ENCODE results near the gene HAUS2. TPM values are rescaled to one million over a fixed set of nuclear protein-coding genes. Genes with fewer than 3 reads are reported as not detected.

HAUS2 gene
- total RNA-seq, 2 donors from 2014 or later: 32.9 to 34.4 TPM

- Mint-ChIP-seq H3K4me3 (no peak overlapping the region), H3K27me3 (ENCODE audit: insufficient read depth) (no peaks in the 10 kb centered on the region), H3K27ac (no peak overlapping the region), H3K4me1 (peaks cover 6% of the 10 kb centered on the region), H3K36me3 (ENCODE audit: low read depth) (no peaks in the 10 kb centered on the region), H3K9me3 (no peaks in the 10 kb centered on the region)
- Histone ChIP-seq H3K27me3 (ENCODE audit: control insufficient read depth, insufficient read depth, low read length, poor library complexity, severe bottlenecking) (peaks cover 21% of the 10 kb centered on the region), H3K9me3 (ENCODE audit: control insufficient read depth, low read length) (no peaks in the 10 kb centered on the region), H3K9ac (ENCODE audit: extremely low read depth, low read length, poor library complexity, severe bottlenecking) (no peak overlapping the region), H3K36me3 (ENCODE audit: control insufficient read depth, insufficient read depth, low read length) (no peaks in the 10 kb centered on the region), H3K27ac (ENCODE audit: low read depth, low read length) (no peak overlapping the region), H3K4me3 (ENCODE audit: low read length) (no peak overlapping the region), H3K4me1 (ENCODE audit: control insufficient read depth, insufficient read depth, low read length) (peaks cover 2% of the 10 kb centered on the region)
- no peak for DNase-seq
- 73% methylated on average over 1 of the region's 1 CpG; no CpG with 5 or more reads in 1 of the 2 experiments for WGBS, 2 experiments (ENCODE audit: insufficient coverage in 1 of 2, insufficient read length in 1 of 2)
- no peak for TF ChIP-seq CTCF (conservative IDR thresholded peaks at IDR 0.05)
Measured at GRCh38 chr15:42611532-42611931, 62.9 kb downstream of the HAUS2 start.

DNA sequence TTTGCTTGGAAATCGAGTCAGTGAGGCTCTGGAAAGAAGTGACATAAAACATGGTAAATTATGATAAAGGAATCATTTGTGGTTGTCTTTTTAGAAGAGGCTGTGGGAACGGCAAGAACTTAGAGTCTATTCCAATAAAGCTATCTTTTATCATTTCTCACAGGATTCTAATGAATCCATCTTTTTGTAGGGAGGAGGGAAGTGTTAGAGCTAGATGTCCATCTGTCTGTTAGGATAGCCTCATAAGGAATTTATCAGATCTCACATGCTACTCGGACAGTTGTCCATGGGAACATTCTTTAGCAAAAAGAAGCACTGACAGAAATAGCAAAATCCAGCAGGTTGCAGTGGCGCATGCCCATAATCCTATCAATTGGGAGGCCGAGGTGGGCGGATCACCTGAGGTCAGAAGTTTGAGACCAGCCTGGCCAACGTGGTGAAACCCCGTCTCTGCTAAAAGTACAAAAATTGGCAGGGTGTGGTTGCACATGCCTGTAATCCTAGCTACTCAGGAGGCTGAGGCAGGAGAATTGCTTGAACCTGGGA is 63.8 kb downstream of the HAUS2 start:
- no peaks in the 10 kb centered on the region for H3K36me3 Mint-ChIP-seq (ENCODE audit: low read depth)
- DNase-seq: no peak
- WGBS, 2 experiments (ENCODE audit: insufficient coverage in 1 of 2, insufficient read length in 1 of 2): 93 to 96% methylated on average over 7 of the region's 8 CpGs
- no peaks in the 10 kb centered on the region for H3K27me3 Mint-ChIP-seq (ENCODE audit: insufficient read depth)
- no peaks in the 10 kb centered on the region for H3K9me3 Mint-ChIP-seq
- H3K4me1 Mint-ChIP-seq: peaks cover 6% of the 10 kb centered on the region
- no peak overlapping the region for H3K4me3 ChIP-seq (ENCODE audit: low read length)
- H3K4me1 ChIP-seq (ENCODE audit: control insufficient read depth, insufficient read depth, low read length): peaks cover 2% of the 10 kb centered on the region
- no peak overlapping the region for H3K9ac ChIP-seq (ENCODE audit: extremely low read depth, low read length, poor library complexity, severe bottlenecking)
- no peak overlapping the region for H3K27ac Mint-ChIP-seq
- no peak for TF ChIP-seq CTCF (conservative IDR thresholded peaks at IDR 0.05)
- no peaks in the 10 kb centered on the region for H3K9me3 ChIP-seq (ENCODE audit: control insufficient read depth, low read length)
- H3K4me3 Mint-ChIP-seq: no peak overlapping the region
- no peak overlapping the region for H3K27ac ChIP-seq (ENCODE audit: low read depth, low read length)
- peaks cover 21% of the 10 kb centered on the region for H3K27me3 ChIP-seq (ENCODE audit: control insufficient read depth, insufficient read depth, low read length, poor library complexity, severe bottlenecking)
- no peaks in the 10 kb centered on the region for H3K36me3 ChIP-seq (ENCODE audit: control insufficient read depth, insufficient read depth, low read length)

DNA sequence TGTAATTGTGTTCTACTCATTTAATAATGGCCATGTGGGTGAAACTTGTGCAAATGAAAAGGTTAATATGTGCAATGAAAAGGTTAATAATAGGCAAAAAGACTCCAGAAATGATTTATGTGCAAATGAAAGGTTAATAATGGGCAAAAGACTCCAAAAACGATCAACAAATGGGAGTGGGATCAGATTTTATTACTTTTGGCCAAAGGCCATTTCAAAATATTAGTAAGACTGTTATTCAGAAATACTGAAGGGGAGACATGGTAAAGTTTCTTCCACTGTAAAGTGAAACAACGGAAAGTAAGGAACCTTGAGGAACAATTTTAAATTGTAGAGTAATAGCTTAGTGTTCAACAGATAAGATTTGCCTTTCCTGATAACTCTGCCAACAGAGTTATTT is 67.5 kb downstream of the HAUS2 start:
- H3K4me3 ChIP-seq (ENCODE audit: low read length): no peak overlapping the region
- DNase-seq: no peak
- peaks cover 13% of the 10 kb centered on the region for H3K4me1 Mint-ChIP-seq
- H3K4me1 ChIP-seq (ENCODE audit: control insufficient read depth, insufficient read depth, low read length): peaks cover 3% of the 10 kb centered on the region
- no peak overlapping the region for H3K4me3 Mint-ChIP-seq
- 79 to 95% methylated on average over 2 of the region's 2 CpGs for WGBS, 2 experiments (ENCODE audit: insufficient coverage in 1 of 2, insufficient read length in 1 of 2)
- H3K9ac ChIP-seq (ENCODE audit: extremely low read depth, low read length, poor library complexity, severe bottlenecking): no peak overlapping the region
- no peak for TF ChIP-seq CTCF (conservative IDR thresholded peaks at IDR 0.05)
- H3K9me3 Mint-ChIP-seq: no peaks in the 10 kb centered on the region
- H3K9me3 ChIP-seq (ENCODE audit: control insufficient read depth, low read length): no peaks in the 10 kb centered on the region
- no peak overlapping the region for H3K27ac ChIP-seq (ENCODE audit: low read depth, low read length)
- H3K27me3 Mint-ChIP-seq (ENCODE audit: insufficient read depth): no peaks in the 10 kb centered on the region
- H3K27me3 ChIP-seq (ENCODE audit: control insufficient read depth, insufficient read depth, low read length, poor library complexity, severe bottlenecking): peaks cover 6% of the 10 kb centered on the region
- no peaks in the 10 kb centered on the region for H3K36me3 Mint-ChIP-seq (ENCODE audit: low read depth)
- no peak overlapping the region for H3K27ac Mint-ChIP-seq
- no peaks in the 10 kb centered on the region for H3K36me3 ChIP-seq (ENCODE audit: control insufficient read depth, insufficient read depth, low read length)

Other genes starting within 250 kb of the HAUS2 start
- 1 to 10 TPM in 1 of 2 donors, under 1 TPM in 1; 0.77 to 1.5 TPM for gene CAPN3, start 189.3 kb upstream of the HAUS2 start, total RNA-seq
- 10 to 100 TPM; 42.1 to 46.2 TPM for gene ZNF106, start 57.7 kb upstream of the HAUS2 start, total RNA-seq
- 10 to 100 TPM; 62.0 to 68.8 TPM for gene SNAP23, start 53.2 kb upstream of the HAUS2 start, total RNA-seq
- gene LRRC57, start within 50 bp of the HAUS2 start, total RNA-seq: 10 to 100 TPM; 14.6 to 19.3 TPM
- 1 to 10 TPM in 1 of 2 donors, under 1 TPM in 1; 0.97 to 2.9 TPM for gene STARD9, start 26.8 kb downstream of the HAUS2 start, total RNA-seq
- 10 to 100 TPM; 26.5 to 38.2 TPM for gene CDAN1, start 188.3 kb downstream of the HAUS2 start, total RNA-seq